ENCODE measurements around the gene ZNF425.
"Not testable (repeated sequence)": the region's sequence is repeated elsewhere in the genome, so short reads cannot be mapped to it uniquely, and the experiment has no call there.

Gene ZNF425

DNA sequence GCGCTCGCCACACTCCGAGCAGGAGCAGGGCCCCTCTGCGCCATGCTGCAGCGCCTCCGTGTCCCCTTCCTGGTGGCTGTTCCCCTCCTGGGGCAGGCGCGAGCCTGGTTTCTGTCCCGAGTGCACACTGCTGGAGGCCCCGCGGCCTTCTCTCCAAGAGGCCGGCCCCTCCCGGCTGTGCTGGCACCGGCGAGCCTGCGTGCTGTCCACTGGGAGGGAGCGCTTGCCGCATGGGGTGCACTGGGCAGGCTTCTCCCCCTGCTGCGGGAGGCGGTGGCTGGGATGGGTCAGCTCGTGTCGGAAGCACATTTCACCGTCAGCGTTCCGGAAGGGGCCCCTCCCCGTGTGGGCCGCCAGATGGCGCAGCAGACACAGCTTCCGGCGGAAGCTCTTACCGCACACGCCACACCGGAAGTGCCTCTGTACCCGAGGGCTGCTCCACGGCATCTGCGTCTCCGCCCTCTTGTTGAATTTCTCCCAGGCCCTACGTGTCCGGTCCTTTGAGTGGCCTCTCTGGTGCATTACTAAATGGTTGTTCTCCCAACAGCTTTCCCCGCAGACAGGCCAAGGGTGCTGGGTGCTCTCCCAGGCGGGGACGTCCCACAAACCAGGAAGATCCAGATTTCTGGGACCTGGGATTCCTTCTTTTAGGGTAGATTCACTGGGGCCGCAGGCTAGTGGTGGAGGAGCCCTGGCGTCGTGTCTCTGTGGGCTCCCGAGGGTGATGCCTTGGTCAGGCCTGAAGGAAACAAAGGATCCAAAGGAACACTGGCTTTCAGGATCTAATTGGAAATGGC, 54.3 kb downstream of the ZNF425 start:
- DNase-seq: no peak

DNA sequence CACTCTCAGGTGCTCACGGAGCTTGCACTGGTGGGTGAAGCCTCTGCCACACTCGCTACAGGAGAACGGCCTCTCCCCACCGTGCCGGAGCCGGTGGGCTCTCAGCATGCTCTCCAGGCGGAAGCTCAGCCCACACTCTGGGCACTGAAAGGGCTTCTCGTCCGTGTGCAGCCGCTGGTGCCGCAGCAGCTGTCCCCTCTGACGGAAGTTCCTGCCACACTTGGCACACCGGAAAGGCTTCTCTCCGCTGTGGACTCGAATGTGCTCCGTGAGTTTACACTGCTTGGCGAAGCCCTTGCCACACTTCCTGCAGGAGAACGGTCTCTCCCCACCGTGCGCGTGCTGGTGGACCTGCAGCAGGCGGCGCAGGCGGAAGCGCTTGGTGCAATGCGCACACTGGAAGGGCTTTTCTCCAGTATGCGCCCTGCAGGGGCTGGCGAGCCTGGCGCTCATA, 54.9 kb downstream of the ZNF425 start:
- DNase-seq: no peak

DNA sequence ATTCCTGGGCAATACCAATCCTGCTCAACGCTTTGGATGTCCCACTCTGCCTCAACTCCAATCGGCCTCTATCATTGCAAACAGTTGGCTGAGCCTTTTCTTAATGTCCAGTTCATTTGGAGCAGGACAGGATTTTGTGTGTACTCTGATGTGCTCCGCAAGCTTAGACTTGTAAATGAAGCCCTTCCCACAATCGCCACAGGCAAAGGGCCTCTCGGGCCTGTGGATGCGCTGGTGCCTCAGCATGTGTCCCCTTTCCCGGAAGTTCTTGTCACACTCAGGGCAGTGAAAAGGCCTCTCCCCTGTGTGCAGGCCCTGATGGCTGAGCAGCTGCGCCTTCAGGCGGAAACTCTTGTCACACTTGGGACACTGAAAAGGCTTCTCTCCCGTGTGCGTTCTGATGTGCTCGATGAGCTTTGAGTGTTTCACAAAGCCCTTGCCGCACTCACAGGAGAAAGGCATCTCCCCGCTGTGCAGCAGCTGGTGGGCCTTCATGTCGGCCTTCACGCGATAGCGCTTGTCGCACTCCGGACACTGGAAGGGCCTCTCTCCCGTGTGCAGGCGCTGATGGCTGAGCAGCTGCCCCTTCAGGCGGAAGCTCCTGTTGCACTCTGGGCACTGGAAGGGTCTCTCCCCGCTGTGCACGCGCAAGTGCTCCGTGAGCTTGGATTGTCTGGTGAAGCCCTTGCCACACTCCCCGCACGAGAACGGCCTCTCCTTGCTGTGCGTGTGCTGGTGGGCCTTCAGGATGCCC, 55.6 kb downstream of the ZNF425 start:
- DNase-seq: peak; percentile 3

- no peak for DNase-seq
Observed at GRCh38 chr7:149067869-149068268, 58.3 kb downstream of the ZNF425 start.

DNA sequence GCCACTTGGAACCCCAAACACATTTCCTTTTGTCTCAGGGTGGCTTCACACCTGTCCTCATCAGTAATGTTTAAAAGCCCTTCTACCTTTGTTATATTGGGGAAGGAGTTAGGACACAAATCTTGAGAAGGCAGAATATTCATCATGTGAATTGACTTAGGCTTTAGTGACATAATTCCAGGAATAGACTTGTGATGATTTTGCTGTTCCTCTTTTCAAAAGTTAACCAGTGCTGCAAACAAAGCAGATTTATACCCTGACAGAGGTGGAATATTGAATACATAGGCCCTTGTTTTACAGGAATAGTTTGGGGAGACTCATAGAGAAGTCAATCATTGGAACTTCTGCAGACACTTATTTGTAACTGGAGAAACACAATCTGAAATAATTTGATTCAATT, 62.6 kb downstream of the ZNF425 start:
- DNase-seq: no peak

GRCh38 chr7:149062217-149062899, 63.8 kb downstream of the ZNF425 start:
- not testable (repeated sequence) for DNase-seq

DNA sequence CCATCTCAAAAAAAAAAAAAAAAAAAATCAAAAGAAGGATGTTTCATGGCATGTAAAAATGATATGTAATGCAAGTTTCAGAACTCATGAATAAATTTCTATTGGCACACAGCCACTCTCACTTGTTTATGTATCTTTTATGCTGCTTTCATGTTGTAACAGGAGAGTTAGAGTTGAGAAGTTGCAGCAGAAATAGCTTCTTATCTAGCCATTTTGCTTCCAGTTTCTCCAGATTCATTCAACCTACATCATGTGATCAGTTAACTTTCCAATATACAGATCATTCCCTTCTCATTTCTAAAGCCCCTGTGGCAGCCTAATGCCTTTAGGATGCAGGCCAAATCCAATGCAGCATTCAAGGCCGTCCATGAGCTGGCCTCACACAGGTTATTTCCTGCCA, 66.0 kb downstream of the ZNF425 start:
- DNase-seq: no peak

DNA sequence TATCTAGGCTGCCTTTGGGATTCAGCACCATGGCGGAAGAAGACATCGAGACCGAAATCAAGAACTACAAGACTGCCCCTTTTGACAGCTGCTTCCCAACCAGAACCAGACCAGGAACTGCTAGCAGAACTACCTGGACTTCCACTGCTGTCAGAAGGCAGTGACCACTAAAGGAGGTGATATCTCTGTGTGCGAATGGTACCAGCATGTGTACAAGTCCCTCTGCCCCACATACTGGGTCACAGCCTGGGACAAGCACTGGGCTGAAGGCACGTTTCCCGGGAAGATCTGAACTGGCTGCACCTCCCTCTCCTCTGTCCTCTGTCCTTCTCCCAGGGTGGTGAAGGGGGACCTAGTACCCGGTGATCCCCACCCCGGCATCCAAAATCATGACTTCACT, 72.2 kb downstream of the ZNF425 start:
- DNase-seq: no peak

GRCh38 chr7:149053384-149053783, 72.7 kb downstream of the ZNF425 start:
- no peak for DNase-seq

All from DMS79 treated with DMSO at 0.1 percent for 48 hours (cell line).